GM12878 (cell line): ENCODE data around the gene LARGE1. TPM values are rescaled to one million over a fixed set of nuclear protein-coding genes. Genes with fewer than 3 reads are reported as not detected.
A peak's percentile ranks its signal among the peaks of the same experiment; 100 is the strongest.

Experiments
- ATF3 ChIP-seq: IDR thresholded peaks from 2 replicates; pipeline ENCODE4 v1.6.1; 2011; ENCODE audit warnings: low read depth, mild to moderate bottlenecking, low read length, moderate library complexity, borderline replicate concordance; ENCODE audit errors: extremely low read depth
- ATF7 ChIP-seq: fragments of 450-650 bp; IDR thresholded peaks from 2 replicates; pipeline ENCODE4 v1.6.1; 2016; ENCODE audit warnings: low read depth, mild to moderate bottlenecking
- BCL3 ChIP-seq: IDR thresholded peaks from 2 replicates; pipeline ENCODE4 v1.6.1; 2011; ENCODE audit warnings: borderline replicate concordance, low read depth, mild to moderate bottlenecking, moderate library complexity, low read length; ENCODE audit not compliant: insufficient read depth, poor library complexity, severe bottlenecking
- CBX3 ChIP-seq: fragments of 200-600 bp; sonication (generic); IDR thresholded peaks from 2 replicates; pipeline ENCODE4 v1.6.1; 2016; ENCODE audit warnings: low read depth, borderline replicate concordance
- E2F8 ChIP-seq: fragments of 450-650 bp; IDR thresholded peaks from 2 replicates; pipeline ENCODE4 v1.6.1; 2018; ENCODE audit warnings: mild to moderate bottlenecking, low read depth, moderate library complexity; ENCODE audit not compliant: partially characterized antibody
- E4F1 ChIP-seq: fragments of 450-650 bp; IDR thresholded peaks from 2 replicates; pipeline ENCODE4 v1.6.1; 2018; ENCODE audit warnings: borderline replicate concordance, mild to moderate bottlenecking; ENCODE audit not compliant: partially characterized antibody
- EGR1 ChIP-seq, 2 experiments: IDR thresholded peaks; 1 replicate in 1 of 2; 2 replicates in 1 of 2; pipeline ENCODE4 v1.6.1; 2011 to 2012; ENCODE audit warnings: low read depth in 2 of 2, low read length in 2 of 2, borderline replicate concordance in 1 of 2, mild to moderate bottlenecking in 1 of 2, moderate library complexity in 1 of 2
- FOXM1 ChIP-seq: IDR thresholded peaks from 2 replicates; pipeline ENCODE4 v1.6.1; 2012; ENCODE audit warnings: low read depth, mild to moderate bottlenecking, inconsistent platforms, low read length, moderate library complexity
- GABPA ChIP-seq: IDR thresholded peaks from 2 replicates; pipeline ENCODE4 v1.6.1; 2014; ENCODE audit warnings: antibody characterized with exemption, low read depth, mild to moderate bottlenecking, inconsistent platforms
- GATAD2B ChIP-seq: fragments of 450-650 bp; conservative IDR thresholded peaks from 2 replicates; pipeline ENCODE4 v1.6.1; 2017; ENCODE audit warnings: low read depth, mild to moderate bottlenecking, moderate library complexity
- MTA3 ChIP-seq: IDR thresholded peaks from 2 replicates; pipeline ENCODE4 v1.6.1; 2012; ENCODE audit warnings: low read length, inconsistent platforms, borderline replicate concordance
- PKNOX1 ChIP-seq: fragments of 450-650 bp; IDR thresholded peaks from 2 replicates; pipeline ENCODE4 v1.6.1; 2016; ENCODE audit warnings: mild to moderate bottlenecking
- PML ChIP-seq: IDR thresholded peaks from 2 replicates; pipeline ENCODE4 v1.6.1; 2012; ENCODE audit warnings: low read length, inconsistent platforms
- RELA ChIP-seq: fragments of 450-650 bp; IDR thresholded peaks from 2 replicates; pipeline ENCODE4 v1.8.0; 2014; ENCODE audit warnings: borderline replicate concordance; ENCODE audit not compliant: partially characterized antibody
- SIX5 ChIP-seq: IDR thresholded peaks from 2 replicates; pipeline ENCODE4 v1.6.1; 2011; ENCODE audit warnings: mild to moderate bottlenecking, low read depth, low read length, moderate library complexity; ENCODE audit not compliant: severe bottlenecking
- SMAD1 ChIP-seq: fragments of 450-650 bp; IDR thresholded peaks from 2 replicates; pipeline ENCODE4 v1.6.1; 2018; ENCODE audit warnings: mild to moderate bottlenecking, low read depth; ENCODE audit not compliant: partially characterized antibody
- TAF1 ChIP-seq: IDR thresholded peaks from 2 replicates; pipeline ENCODE4 v1.6.1; 2011; ENCODE audit warnings: mild to moderate bottlenecking, low read depth, low read length, borderline replicate concordance
- USF1 ChIP-seq: IDR thresholded peaks from 2 replicates; pipeline ENCODE4 v1.6.1; 2011; ENCODE audit warnings: borderline replicate concordance, low read depth, mild to moderate bottlenecking, moderate library complexity, mixed read lengths, low read length; ENCODE audit not compliant: insufficient read depth; ENCODE audit errors: extremely low read length
- YBX1 ChIP-seq: fragments of 450-650 bp; IDR thresholded peaks from 2 replicates; pipeline ENCODE4 v1.6.1; 2016; ENCODE audit warnings: antibody characterized with exemption
- ZNF384 ChIP-seq: IDR thresholded peaks from 2 replicates; pipeline ENCODE4 v1.6.1; 2012; ENCODE audit warnings: low read depth, mild to moderate bottlenecking, low read length, improper control_type of control experiment, borderline replicate concordance
- polyA plus RNA-seq, 11 experiments: library from polyadenylated mRNA; depleted of rRNA in 4 of 11; unstranded in 6 of 11; stranded (reverse) in 5 of 11; fragments of >200 nt; fragmentation: Nextera tagmentation in 4 of 11; fragmentation: Illumina TruSeq in 1 of 11; extraction: Ambion mirVana in 4 of 11; extraction: Trizol in 1 of 11; gene quantifications; 1 replicate in 1 of 11; 2 replicates in 10 of 11; pipeline versions ENCODE4 v1.2.1 to v1.2.3, GENCODE V29; 2011 to 2016; ENCODE audit warnings: inconsistent platforms in 2 of 11, missing spikeins in 2 of 11, low read depth in 1 of 11
- total RNA-seq, 4 experiments: library from RNA; depleted of rRNA in 3 of 4; stranded (reverse); fragments of >200 nt in 3 of 4; fragmentation: Illumina TruSeq in 1 of 4; extraction: Trizol in 1 of 4; gene quantifications; 2 replicates each; pipeline versions ENCODE4 v1.2.1 to v1.2.3, GENCODE V29; 2013 to 2021

The LARGE1 gene
- total and polyA plus RNA-seq, 10 of the 15 experiments (the other 5 are each of a cell fraction or from before 2014, with no cell fraction given), result 3.2 to 41.4 (median 17.3) TPM

GRCh38 chr22:33565580-33565995 is 354.7 kb downstream of the LARGE1 start (continued):
- peak; percentile 43 for TF ChIP-seq USF1
- peak; percentile 58 for TF ChIP-seq PKNOX1
- no peak for TF ChIP-seq BCL3
- no peak for TF ChIP-seq E2F8
- no peak for TF ChIP-seq TAF1
- TF ChIP-seq CBX3, result no peak
- TF ChIP-seq GABPA, result no peak
- 0 out of 2 replicates have a peak, but pooled peaks have one; percentile 45 for TF ChIP-seq MTA3
- TF ChIP-seq GATAD2B, result no peak
- TF ChIP-seq YBX1, result no peak
- TF ChIP-seq RELA, result no peak
- peak; percentile 68; the same call in 1 of the 2 replicates for TF ChIP-seq FOXM1
- no peak for TF ChIP-seq EGR1 (IDR thresholded peaks at IDR 0.05; ENCODE audit: borderline replicate concordance in 1 of 2, low read depth in 2 of 2, low read length in 2 of 2)
- no peak for TF ChIP-seq ATF7
- no peak for TF ChIP-seq ZNF384
- 0 out of 2 replicates have a peak, but pooled peaks have one; percentile 28 for TF ChIP-seq ATF3
- no peak for TF ChIP-seq SIX5
- peak; percentile 31; the same call in 1 of the 2 replicates for TF ChIP-seq PML
- TF ChIP-seq E4F1, result no peak
- TF ChIP-seq SMAD1, result no peak
